Activated naive CD4-positive, alpha-beta T cell treated with anti-CD3 and anti-CD28 coated beads for 36 hours (primary cell): ENCODE data around the gene C19orf73. TPM values are rescaled to one million over a fixed set of nuclear protein-coding genes. Genes with fewer than 3 reads are reported as not detected.
"Not testable (repeated sequence)": the region's sequence is repeated elsewhere in the genome, so short reads cannot be mapped to it uniquely, and the experiment has no call there.

Source experiments
- CTCF ChIA-PET: fragments of 350-600 bp; sonication (Branson Sonifier 250); formaldehyde crosslinking; loops from one replicate; lab custom pipeline; 2021; ENCODE audit warnings: antibody characterized with exemption; lab: Charles Lee
- DNase-seq: peaks from one replicate; pipeline ENCODE4 v3.0.0-alpha.2; 2020
- H3K27ac Mint-ChIP-seq: one replicate; pipeline ENCODE4 v1.8.0; 2021; ENCODE audit warnings: mild to moderate bottlenecking, mixed read lengths
- H3K27me3 Mint-ChIP-seq: one replicate; pipeline ENCODE4 v1.8.0; 2021; ENCODE audit warnings: low read depth, mixed read lengths
- H3K36me3 Mint-ChIP-seq: one replicate; pipeline ENCODE4 v1.8.0; 2021; ENCODE audit warnings: low read depth, mixed read lengths
- H3K4me1 Mint-ChIP-seq: one replicate; pipeline ENCODE4 v1.8.0; 2021; ENCODE audit warnings: low read depth, mixed read lengths
- H3K4me3 Mint-ChIP-seq: one replicate; pipeline ENCODE4 v1.8.0; 2021; ENCODE audit warnings: mild to moderate bottlenecking, moderate library complexity, mixed read lengths
- H3K9me3 Mint-ChIP-seq: one replicate; pipeline ENCODE4 v1.8.0; 2021; ENCODE audit warnings: mixed read lengths
- intact Hi-C: fragments of 100-400 bp; cut with micrococcal nuclease; formaldehyde crosslinking; loops from one replicate; pipeline ENCODE4 v1.15.1; 2023
- total RNA-seq, 2 experiments: library from RNA; stranded (reverse); gene quantifications; one replicate each; pipeline ENCODE4 v1.2.3, GENCODE V29; 2021

Gene C19orf73
- total RNA-seq, 2 experiments from 2014 or later, result 1.5 to 1.9 TPM

DNA sequence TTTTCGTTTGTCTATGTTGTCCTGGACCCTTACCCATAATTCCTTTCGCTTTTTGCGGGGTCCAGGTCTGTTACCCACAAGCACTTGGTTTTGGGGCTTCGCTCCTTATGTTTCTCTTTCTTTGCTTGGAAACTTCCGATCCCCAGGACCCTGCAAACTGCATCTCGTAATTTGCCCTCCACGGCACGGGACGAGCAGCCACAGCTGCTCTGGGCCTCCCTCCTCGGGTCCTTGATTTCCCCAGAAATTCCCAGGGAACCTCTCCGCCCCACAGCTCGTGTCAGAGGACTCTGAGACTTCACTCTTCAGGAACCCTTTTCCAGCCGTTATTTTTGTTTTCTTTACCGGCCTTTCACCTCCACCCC, 33.1 kb downstream of the C19orf73 start:
- no peaks in the 10 kb centered on the region for H3K9me3 Mint-ChIP-seq
- peak overlapping the region; percentile 96 for H3K4me3 Mint-ChIP-seq
- peaks cover 37% of the 10 kb centered on the region for H3K4me1 Mint-ChIP-seq
- H3K36me3 Mint-ChIP-seq, result peaks cover 36% of the 10 kb centered on the region
- intact Hi-C loops, result loop anchor here (1.0 to 5.0 kb wide), 6 partner anchors 28 to 367 kb away; partner anchors contain the start of genes ALDH16A1, C19orf73, LIN7B and NUCB1
- CTCF ChIA-PET, result interaction anchor here (1.5 kb wide), 1 partner anchor 21 kb away, joined by 3 read pairs; no protein-coding TSS in a partner anchor
- H3K27me3 Mint-ChIP-seq, result no peaks in the 10 kb centered on the region
- no peak for DNase-seq
- H3K27ac Mint-ChIP-seq, result peak overlapping the region; percentile 93

- Mint-ChIP-seq H3K4me3 (peak within 1 kb of the TSS; percentile 96), H3K4me1 (peaks cover 31% of the 10 kb centered on the region), H3K27ac (peak within 1 kb of the TSS; percentile 93), H3K27me3 (no peaks in the 10 kb centered on the region), H3K9me3 (no peaks in the 10 kb centered on the region), H3K36me3 (peaks cover 30% of the 10 kb centered on the region)
- CTCF ChIA-PET, result interaction anchor here (1.5 kb wide), 1 partner anchor 21 kb away, joined by 3 read pairs; no protein-coding TSS in a partner anchor
- peak; percentile 99 for DNase-seq
- intact Hi-C loops, result loop anchor here (1.0 to 5.0 kb wide), 6 partner anchors 29 to 368 kb away; partner anchors contain the start of genes ALDH16A1, C19orf73, LIN7B and NUCB1
Observed at GRCh38 chr19:49085020-49085867, 33.7 kb downstream of the C19orf73 start, which contains the start of gene SNRNP70. TSS of gene SNRNP70 (plus strand) at chr19:49085451. CDS start at chr19:49086415, 964 bp downstream.

GRCh38 chr19:49084206-49085019, 34.5 kb downstream of the C19orf73 start:
- H3K27me3 Mint-ChIP-seq, result no peaks in the 10 kb centered on the region
- H3K4me3 Mint-ChIP-seq, result peak overlapping the region; percentile 96
- H3K4me1 Mint-ChIP-seq, result peaks cover 30% of the 10 kb centered on the region
- peaks cover 26% of the 10 kb centered on the region for H3K36me3 Mint-ChIP-seq
- H3K27ac Mint-ChIP-seq, result peak overlapping the region; percentile 93
- intact Hi-C loops, result loop anchor here (1.0 to 5.0 kb wide), 6 partner anchors 30 to 369 kb away; partner anchors contain the start of genes ALDH16A1, C19orf73, LIN7B and NUCB1
- DNase-seq, result no peak
- H3K9me3 Mint-ChIP-seq, result no peaks in the 10 kb centered on the region
- CTCF ChIA-PET, result no interaction called here

DNA sequence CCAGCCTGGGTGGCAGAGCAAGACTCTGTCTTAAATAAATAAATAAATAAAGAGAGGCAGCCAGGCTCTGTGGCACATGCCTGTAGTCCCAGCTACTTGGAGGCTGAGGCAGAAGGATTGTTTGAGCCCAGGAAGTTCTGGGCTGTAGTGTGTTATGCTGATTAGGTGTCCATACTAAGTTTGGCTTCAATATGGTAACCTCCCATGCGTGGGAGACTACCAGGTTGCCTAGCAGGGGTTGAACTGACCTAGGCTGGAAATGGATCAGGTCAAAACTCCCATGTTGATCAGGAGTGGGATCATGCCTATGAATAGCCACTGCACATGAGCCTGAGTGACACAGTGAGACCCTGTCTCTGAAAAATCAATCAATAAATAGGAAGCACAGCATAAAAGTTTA, 37.7 kb downstream of the C19orf73 start:
- Mint-ChIP-seq H3K27me3 (no peaks in the 10 kb centered on the region), H3K27ac (no peak overlapping the region), H3K9me3 (no peaks in the 10 kb centered on the region), H3K36me3 (peaks cover 8% of the 10 kb centered on the region), H3K4me1 (peaks cover 9% of the 10 kb centered on the region), H3K4me3 (no peak overlapping the region)
- intact Hi-C loops, result no loop called here
- no peak for DNase-seq
- CTCF ChIA-PET, result interaction anchor here (0.7 to 1.2 kb wide), 2 partner anchors 16 to 33 kb away, joined by 3 read pairs; partner anchors contain the start of gene LIN7B

GRCh38 chr19:49080392-49080791, 38.6 kb downstream of the C19orf73 start:
- Mint-ChIP-seq H3K9me3 (no peaks in the 10 kb centered on the region), H3K36me3 (peaks cover 2% of the 10 kb centered on the region), H3K27me3 (peaks cover 4% of the 10 kb centered on the region), H3K27ac (no peak overlapping the region), H3K4me1 (peaks cover 5% of the 10 kb centered on the region), H3K4me3 (no peak overlapping the region)
- DNase-seq, result no peak
- CTCF ChIA-PET, result interaction anchor here (0.7 kb wide), 1 partner anchor 17 kb away, joined by 3 read pairs; no protein-coding TSS in a partner anchor
- intact Hi-C loops, result no loop called here

DNA sequence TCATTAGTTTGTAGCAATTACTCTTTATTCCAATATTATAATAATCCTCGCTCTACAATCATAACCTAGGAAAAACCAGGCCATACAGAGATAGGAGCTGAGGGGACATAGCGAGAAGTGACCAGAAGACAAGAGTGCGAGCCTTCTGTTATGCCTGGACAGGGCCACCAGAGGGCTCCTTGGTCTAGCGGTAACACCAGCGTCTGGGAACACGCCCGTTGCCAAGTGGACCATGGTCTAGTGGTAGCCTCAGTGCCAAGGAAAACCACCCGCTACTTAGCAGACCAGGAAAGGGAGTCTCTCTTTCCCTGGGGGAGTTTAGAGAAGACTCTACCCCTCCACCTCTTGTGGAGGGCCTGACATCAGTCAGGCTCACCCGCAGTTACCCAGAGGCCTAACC, 44.1 kb downstream of the C19orf73 start:
- intact Hi-C loops, result loop anchor here (1.0 to 10.0 kb wide), 3 partner anchors 70 to 150 kb away; no protein-coding TSS in a partner anchor

DNA sequence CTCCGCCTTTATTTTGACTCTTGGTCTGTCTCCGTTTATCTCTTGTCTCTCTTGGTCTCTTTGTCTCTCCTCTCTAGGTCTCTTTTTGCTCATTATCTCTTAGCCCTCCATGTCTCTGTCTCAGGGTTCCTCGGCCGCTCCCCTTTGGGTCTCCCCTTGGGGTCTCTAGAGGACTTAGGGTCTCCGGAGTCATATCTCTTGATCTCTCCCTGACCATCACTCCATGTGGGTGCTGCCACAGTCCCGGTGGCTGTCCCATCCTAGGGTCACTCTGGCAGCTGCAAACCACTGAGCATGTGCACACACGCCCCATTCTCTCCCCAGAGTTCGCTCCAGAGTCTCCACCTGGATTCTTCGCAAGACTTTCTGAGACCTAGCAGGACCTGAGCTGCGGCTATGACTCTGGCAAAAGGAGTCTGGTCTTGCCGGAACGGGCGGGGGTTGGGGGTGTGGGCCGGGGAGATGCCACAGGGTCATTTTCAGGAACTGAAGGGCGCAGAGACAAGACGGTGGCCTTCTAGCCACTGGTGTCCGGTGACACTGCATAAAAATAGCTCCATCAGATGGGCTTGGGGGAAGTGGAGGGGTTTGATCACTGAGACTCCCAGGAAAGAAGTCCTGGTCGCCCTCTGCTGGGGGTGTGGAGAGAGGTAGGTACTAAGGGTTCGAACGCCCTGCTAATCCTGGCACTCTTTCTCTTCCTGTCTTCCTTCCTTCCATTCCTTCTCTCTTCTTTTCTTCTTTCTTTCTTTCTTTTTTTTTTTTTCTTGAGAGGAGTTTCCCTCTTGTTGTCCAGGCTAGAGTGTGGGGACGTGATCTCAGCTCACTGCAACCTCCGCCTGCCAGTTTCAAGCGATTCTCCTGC, 45.2 kb downstream of the C19orf73 start:
- Mint-ChIP-seq H3K4me1 (peaks cover 9% of the 10 kb centered on the region), H3K36me3 (peaks cover 1% of the 10 kb centered on the region), H3K4me3 (no peak overlapping the region), H3K27me3 (peaks cover 43% of the 10 kb centered on the region), H3K9me3 (no peaks in the 10 kb centered on the region), H3K27ac (no peak overlapping the region)
- CTCF ChIA-PET, result interaction anchor here (0.6 to 1.6 kb wide), 3 partner anchors 16 to 223 kb away, joined by 3 to 5 read pairs (median 4); partner anchors contain the start of gene CGB7
- DNase-seq, result peak; percentile 26
- intact Hi-C loops, result loop anchor here (2.0 to 10.0 kb wide), 2 partner anchors 71 to 151 kb away; no protein-coding TSS in a partner anchor

More for the DNA sequence above, 44.1 kb downstream of the C19orf73 start:
- H3K9me3 Mint-ChIP-seq, H3K36me3 Mint-ChIP-seq, H3K4me3 Mint-ChIP-seq, H3K27ac Mint-ChIP-seq, H3K4me1 Mint-ChIP-seq: not testable (repeated sequence)
- DNase-seq, result peak; percentile 48
- CTCF ChIA-PET, result interaction anchor here (0.6 to 1.6 kb wide), 5 partner anchors 17 to 222 kb away, joined by 3 to 5 read pairs (median 4); partner anchors contain the start of gene CGB7
- peaks cover 36% of the 10 kb centered on the region for H3K27me3 Mint-ChIP-seq

GRCh38 chr19:49071860-49072547, 46.9 kb downstream of the C19orf73 start:
- DNase-seq, result peak; percentile 23
- Mint-ChIP-seq H3K4me1 (peaks cover 9% of the 10 kb centered on the region), H3K9me3 (no peaks in the 10 kb centered on the region), H3K4me3 (no peak overlapping the region), H3K27me3 (peaks cover 50% of the 10 kb centered on the region), H3K36me3 (peaks cover 1% of the 10 kb centered on the region), H3K27ac (no peak overlapping the region)
- intact Hi-C loops, result loop anchor here (10.0 kb wide), 1 partner anchor 153 kb away; no protein-coding TSS in a partner anchor
- CTCF ChIA-PET, result no interaction called here

DNA sequence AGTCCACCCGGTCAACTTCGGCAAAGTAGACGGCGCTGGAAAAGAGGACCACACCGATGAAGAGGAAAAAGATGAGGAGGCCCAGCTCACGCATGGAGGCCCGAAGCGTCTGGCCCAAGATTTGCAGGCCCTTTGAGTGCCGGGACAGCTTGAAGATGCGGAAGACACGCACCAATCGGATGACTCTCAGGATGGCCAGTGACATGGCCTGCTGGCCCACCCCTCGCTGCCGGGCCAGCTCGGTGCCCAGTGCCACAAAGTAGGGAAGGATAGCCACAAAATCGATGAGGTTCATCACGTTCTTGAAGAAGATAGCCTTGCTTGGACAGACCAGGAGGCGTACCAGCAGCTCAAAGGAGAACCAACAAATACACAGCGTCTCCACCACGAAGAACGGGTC, 48.5 kb downstream of the C19orf73 start:
- CTCF ChIA-PET, result interaction anchor here (1.0 to 2.1 kb wide), 3 partner anchors 28 to 76 kb away, joined by 3 to 6 read pairs (median 3); no protein-coding TSS in a partner anchor
- H3K4me3 Mint-ChIP-seq, result no peak overlapping the region

DNA sequence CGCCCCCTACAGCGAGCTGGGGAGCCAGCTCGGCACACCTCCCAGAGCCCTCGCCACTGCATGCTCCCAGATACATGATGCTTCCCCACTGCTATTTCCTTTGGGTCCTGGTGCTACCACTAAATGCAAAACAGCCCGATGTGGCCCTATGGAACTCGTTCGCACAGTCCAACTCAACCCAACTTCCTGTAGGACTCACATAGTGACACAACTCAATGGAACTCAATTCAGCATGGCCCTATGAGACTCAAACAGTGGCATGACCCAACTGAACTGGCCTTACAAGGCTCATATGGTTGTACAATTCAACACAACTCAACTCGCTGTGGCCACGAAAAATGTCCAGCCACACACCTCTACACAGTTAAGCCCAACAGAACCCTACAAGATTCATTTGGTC, 49.9 kb downstream of the C19orf73 start:
- peaks cover 63% of the 10 kb centered on the region for H3K27me3 Mint-ChIP-seq
- H3K27ac Mint-ChIP-seq, result no peak overlapping the region
- peaks cover 1% of the 10 kb centered on the region for H3K36me3 Mint-ChIP-seq
- intact Hi-C loops, result no loop called here
- CTCF ChIA-PET, result interaction anchor here (2.1 kb wide), 1 partner anchor 69 kb away, joined by 6 read pairs; no protein-coding TSS in a partner anchor
- peaks cover 11% of the 10 kb centered on the region for H3K4me1 Mint-ChIP-seq
- H3K4me3 Mint-ChIP-seq, result no peak overlapping the region
- no peaks in the 10 kb centered on the region for H3K9me3 Mint-ChIP-seq
- DNase-seq, result no peak

More for the DNA sequence above, 48.5 kb downstream of the C19orf73 start:
- Mint-ChIP-seq H3K27ac (no peak overlapping the region), H3K27me3 (peaks cover 61% of the 10 kb centered on the region), H3K9me3 (no peaks in the 10 kb centered on the region), H3K36me3 (peaks cover 1% of the 10 kb centered on the region), H3K4me1 (peaks cover 9% of the 10 kb centered on the region)
- DNase-seq, result no peak
- intact Hi-C loops, result loop anchor here (10.0 kb wide), 1 partner anchor 154 kb away; no protein-coding TSS in a partner anchor
